ENCODE data around the gene TMEM132E. TPM values are rescaled to one million over a fixed set of nuclear protein-coding genes. Genes with fewer than 3 reads are reported as not detected.

Gene TMEM132E
- total RNA-seq, 6 experiments from 2014 or later: 0.31 to 0.56 (median 0.43) TPM

- no peaks in the 10 kb centered on the region for H3K9me3 ChIP-seq
- DNase-seq: no peak
- no peaks in the 10 kb centered on the region for H3K36me3 ChIP-seq
- H3K27ac ChIP-seq: no peak overlapping the region
- intact Hi-C loops (cut with DNase I): no loop called here
- ATAC-seq: no peak
- H3K27me3 ChIP-seq: no peaks in the 10 kb centered on the region
- TF ChIP-seq CTCF (IDR thresholded peaks at IDR 0.05): peak in 1 of 4 donors; percentile 15
- no peak for TF ChIP-seq POLR2A (IDR thresholded peaks at IDR 0.05)
- no peak overlapping the region for H3K4me3 ChIP-seq
- WGBS (ENCODE audit: insufficient coverage, low coverage, low lambda C conversion rate, missing lambda C conversion rate): 48% methylated on average over 2 of the region's 2 CpGs
- H3K4me1 ChIP-seq: no peaks in the 10 kb centered on the region
Measured at GRCh38 chr17:34562387-34562786, 17.0 kb upstream of the TMEM132E start.

- Histone ChIP-seq H3K36me3 (no peaks in the 10 kb centered on the region), H3K4me3 (no peak overlapping the region), H3K9me3 (no peaks in the 10 kb centered on the region), H3K4me1 (no peaks in the 10 kb centered on the region), H3K27me3 (no peaks in the 10 kb centered on the region), H3K27ac (no peak overlapping the region)
- intact Hi-C loops (cut with DNase I): no loop called here
- no peak for DNase-seq
- ATAC-seq: no peak
- 93% methylated on average over 1 of the region's 1 CpG for WGBS (ENCODE audit: insufficient coverage, low coverage, low lambda C conversion rate, missing lambda C conversion rate)
- no peak for TF ChIP-seq CTCF (IDR thresholded peaks at IDR 0.05)
- TF ChIP-seq POLR2A (IDR thresholded peaks at IDR 0.05): no peak
Measured at GRCh38 chr17:34565713-34566112, 13.7 kb upstream of the TMEM132E start.

- no peak for DNase-seq
- TF ChIP-seq CTCF (IDR thresholded peaks at IDR 0.05) (no peak), POLR2A (IDR thresholded peaks at IDR 0.05) (no peak)
- Histone ChIP-seq H3K4me1 (no peaks in the 10 kb centered on the region), H3K36me3 (no peaks in the 10 kb centered on the region), H3K27ac (no peak overlapping the region), H3K4me3 (no peak overlapping the region), H3K9me3 (no peaks in the 10 kb centered on the region), H3K27me3 (no peaks in the 10 kb centered on the region)
- ATAC-seq: no peak
- intact Hi-C loops (cut with DNase I): no loop called here
- 64% methylated on average over 4 of the region's 4 CpGs for WGBS (ENCODE audit: insufficient coverage, low coverage, low lambda C conversion rate, missing lambda C conversion rate)
Measured at GRCh38 chr17:34566201-34566600, 13.2 kb upstream of the TMEM132E start.

- 54% methylated on average over 2 of the region's 2 CpGs for WGBS (ENCODE audit: insufficient coverage, low coverage, low lambda C conversion rate, missing lambda C conversion rate)
- ATAC-seq: no peak
- TF ChIP-seq POLR2A (IDR thresholded peaks at IDR 0.05) (no peak), CTCF (IDR thresholded peaks at IDR 0.05) (no peak)
- Histone ChIP-seq H3K27ac (no peak overlapping the region), H3K36me3 (no peaks in the 10 kb centered on the region), H3K9me3 (no peaks in the 10 kb centered on the region), H3K4me3 (no peak overlapping the region), H3K27me3 (no peaks in the 10 kb centered on the region), H3K4me1 (no peaks in the 10 kb centered on the region)
- no peak for DNase-seq
- intact Hi-C loops (cut with DNase I): no loop called here
Measured at GRCh38 chr17:34566873-34567272, 12.5 kb upstream of the TMEM132E start.

All from right lobe of liver (tissue), 6 donors.